IPS DF 19.7 (cell line): ENCODE data around the gene STAB1.

ENCODE experiments used
- DNase-seq: peaks from one replicate; pipeline ENCODE4 v3.0.0-alpha.2; 2013; ENCODE audit warnings: low read depth, low spot score

Gene STAB1

DNA sequence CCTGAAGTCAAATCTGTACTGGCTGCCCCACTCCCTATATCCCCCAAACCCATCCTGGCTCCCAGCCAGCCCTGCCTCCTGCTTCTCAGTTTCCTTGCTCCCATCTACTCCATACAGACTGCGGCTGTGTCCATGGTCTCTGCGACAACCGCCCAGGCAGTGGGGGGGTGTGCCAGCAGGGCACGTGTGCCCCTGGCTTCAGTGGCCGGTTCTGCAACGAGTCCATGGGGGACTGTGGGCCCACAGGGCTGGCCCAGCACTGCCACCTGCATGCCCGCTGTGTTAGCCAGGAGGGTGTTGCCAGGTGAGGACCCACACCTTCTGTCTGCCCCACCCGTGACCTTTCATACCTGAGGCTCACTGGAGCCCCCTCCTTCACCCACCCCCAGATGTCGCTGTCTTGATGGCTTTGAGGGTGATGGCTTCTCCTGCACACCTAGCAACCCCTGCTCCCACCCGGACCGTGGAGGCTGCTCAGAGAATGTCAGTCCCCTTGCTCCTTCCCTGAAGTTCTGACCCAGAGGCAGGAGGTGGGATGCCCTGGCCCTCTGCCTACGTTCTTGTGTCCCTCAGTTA, 14.7 kb downstream of the STAB1 start:
- no peak for DNase-seq

DNA sequence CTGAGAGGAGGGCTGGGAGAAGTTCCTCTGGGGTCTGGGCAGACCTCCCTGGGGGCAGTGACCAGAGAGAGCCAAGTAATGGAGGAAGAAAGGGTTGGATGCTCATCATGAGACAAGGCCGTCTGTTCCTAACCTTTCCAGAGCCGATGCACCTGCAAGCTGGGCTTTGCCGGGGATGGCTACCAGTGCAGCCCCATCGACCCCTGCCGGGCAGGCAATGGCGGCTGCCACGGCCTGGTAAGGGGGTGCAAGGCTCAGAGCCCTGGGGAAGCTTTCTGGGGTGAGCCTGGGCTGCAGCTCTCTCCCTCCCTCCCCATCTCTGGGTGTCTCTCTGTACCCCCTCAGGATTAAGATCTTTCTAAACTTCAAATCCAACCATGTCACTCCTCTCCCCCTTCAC, 16.4 kb downstream of the STAB1 start:
- DNase-seq = no peak

DNA sequence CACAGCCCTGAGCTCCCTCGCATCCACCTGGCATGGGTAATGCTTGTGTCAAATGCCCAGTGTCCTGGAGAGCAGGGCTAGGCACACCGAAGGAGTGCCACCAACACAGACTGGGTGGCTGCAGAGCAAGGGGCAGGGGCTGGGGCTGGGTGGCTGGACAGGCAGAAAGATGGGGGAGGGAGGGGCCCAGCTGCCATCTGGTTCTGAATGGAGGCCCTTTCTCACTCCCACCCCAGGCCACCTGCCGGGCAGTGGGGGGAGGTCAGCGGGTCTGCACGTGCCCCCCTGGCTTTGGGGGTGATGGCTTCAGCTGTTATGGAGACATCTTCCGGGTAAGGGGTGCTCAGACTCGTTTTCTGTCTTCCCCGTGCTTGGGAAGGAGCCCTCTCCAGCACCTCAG, 17.0 kb downstream of the STAB1 start:
- no peak for DNase-seq

DNA sequence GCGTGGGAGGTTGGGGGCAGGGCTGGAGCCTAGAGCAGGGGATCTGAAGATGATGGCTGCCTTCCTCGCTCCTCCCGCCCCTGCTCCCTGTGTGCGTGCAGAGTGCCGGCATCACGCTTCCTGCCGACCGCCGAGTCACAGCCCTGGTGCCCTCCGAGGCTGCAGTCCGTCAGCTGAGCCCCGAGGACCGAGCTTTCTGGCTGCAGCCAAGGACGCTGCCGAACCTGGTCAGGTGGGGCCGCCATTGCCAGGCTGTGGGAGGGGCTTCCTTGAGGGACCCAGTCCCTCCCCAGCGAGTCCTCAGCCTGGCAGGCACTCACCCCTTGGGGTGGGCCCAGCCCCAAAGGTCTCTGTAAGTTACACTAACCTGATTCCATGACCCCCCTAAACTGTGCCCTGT, 17.6 kb downstream of the STAB1 start:
- DNase-seq = no peak

DNA sequence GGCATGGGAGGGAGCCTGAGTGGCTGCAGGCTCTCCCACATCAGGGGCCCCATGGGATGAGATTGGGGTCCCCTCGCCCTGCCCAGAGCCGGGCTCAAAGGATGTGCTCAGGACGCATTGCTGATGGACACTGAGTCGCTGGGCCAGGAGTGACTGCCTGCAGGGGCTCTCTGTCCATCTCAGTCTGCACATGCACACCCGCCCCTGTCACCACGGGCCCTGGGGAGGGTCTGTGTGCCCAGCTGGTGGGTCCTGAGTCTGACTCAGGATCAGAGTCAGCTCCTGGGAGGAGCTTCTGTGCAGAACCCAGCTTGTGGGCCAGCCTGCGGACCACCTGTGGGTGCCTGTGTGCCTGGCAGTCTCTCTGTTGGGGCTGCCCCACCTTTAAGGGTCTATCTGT, 18.1 kb downstream of the STAB1 start:
- no peak for DNase-seq

DNA sequence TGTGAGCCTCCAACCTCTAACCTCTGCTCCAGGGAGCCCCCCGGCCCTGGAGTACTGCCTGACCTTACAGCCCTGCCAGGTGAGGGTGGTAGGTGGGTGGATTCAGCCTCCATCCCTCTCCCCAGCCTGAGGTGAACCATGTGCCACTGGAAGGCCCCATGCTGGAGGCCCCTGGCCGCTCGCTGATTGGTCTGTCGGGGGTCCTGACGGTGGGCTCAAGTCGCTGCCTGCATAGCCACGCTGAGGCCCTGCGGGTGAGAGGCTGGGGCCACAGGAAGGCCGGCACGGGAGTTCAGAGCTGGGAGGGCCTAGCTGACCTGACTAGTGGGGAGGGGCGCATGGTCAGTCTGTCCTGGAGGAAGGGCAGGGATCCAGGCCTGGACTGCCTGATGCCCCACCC, 19.4 kb downstream of the STAB1 start:
- no peak for DNase-seq

DNA sequence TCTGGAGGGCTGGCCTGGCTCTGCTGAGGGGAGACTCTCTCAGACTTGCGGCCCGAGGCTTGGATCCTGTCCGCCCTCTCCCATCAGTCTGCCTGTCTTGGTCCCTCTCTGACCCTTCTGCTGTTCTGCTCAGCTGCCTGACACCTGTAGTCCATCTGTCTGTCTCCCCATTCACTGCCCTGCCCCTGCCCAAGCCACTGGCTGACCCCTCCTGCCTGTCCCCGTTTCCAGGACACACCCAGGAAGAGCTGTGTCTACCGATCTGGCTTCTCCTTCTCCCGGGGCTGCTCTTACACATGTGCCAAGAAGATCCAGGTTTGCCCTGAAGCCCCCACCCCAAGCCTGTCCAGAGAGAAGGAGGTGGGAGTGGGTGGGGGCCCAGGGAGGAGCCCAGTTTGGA, 20.1 kb downstream of the STAB1 start:
- no peak for DNase-seq

DNA sequence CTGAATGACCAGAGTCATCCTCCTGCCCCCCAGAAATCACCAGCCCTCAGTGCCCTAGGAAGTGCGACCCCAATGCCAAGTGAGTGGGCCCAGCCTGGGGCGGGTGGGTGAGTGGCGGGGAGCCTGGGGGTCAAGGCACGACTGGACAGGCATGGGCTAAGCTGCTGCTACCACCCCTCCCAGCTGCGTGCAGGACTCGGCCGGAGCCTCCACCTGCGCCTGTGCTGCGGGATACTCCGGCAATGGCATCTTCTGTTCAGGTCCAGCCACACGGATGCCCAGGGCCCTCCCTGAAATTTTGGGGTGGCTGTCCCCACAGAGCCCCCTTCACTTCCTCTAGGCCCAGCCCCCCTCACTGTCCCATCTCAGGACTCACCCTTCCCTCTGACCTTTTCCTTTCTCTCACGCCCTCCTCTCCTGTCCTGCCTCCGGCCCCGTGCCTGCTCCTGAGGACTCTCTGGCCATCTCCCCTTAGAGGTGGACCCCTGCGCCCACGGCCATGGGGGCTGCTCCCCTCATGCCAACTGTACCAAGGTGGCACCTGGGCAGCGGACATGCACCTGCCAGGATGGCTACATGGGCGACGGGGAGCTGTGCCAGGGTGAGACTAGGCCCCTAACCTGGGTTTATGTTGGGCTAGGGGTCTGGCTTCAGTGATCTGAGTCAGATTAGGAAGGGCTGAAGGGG, 21.5 kb downstream of the STAB1 start:
- no peak for DNase-seq

DNA sequence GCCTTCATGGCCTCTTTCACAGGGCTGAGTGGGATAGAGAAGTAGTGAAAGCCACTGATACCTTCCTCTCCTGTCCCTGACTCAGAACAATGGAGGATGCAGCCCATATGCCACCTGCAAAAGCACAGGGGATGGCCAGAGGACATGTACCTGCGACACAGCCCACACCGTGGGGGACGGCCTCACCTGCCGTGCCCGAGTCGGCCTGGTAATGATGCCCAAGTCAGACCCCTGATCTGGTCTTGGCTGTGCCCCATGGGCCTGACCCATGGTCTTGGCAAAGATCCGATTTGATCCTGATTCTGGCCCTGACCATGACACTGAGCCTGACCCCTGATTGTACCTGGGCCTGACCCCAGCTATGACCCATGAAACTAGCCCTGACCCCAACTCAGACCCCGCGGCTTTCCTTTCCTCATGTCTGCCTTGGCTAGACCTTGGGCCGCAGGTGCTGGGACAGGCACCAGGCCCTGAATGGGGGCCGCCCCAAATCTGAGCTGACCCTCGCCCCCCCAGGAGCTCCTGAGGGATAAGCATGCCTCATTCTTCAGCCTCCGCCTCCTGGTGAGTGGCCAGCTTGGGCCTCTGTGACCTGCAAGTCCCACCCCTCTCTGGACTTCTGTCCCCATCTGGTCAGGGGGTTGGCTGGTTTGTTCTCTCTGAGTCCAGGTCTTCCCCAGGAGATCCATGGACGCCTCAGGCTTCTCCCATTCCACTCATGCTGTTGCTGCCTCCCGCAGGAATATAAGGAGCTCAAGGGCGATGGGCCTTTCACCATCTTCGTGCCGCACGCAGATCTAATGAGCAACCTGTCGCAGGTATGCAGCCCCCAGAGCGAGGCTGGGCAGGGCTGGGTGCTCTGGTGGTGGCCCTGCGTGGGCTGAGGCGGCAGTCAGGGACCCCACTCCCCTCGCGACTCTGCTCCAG, 22.9 kb downstream of the STAB1 start:
- DNase-seq = no peak

DNA sequence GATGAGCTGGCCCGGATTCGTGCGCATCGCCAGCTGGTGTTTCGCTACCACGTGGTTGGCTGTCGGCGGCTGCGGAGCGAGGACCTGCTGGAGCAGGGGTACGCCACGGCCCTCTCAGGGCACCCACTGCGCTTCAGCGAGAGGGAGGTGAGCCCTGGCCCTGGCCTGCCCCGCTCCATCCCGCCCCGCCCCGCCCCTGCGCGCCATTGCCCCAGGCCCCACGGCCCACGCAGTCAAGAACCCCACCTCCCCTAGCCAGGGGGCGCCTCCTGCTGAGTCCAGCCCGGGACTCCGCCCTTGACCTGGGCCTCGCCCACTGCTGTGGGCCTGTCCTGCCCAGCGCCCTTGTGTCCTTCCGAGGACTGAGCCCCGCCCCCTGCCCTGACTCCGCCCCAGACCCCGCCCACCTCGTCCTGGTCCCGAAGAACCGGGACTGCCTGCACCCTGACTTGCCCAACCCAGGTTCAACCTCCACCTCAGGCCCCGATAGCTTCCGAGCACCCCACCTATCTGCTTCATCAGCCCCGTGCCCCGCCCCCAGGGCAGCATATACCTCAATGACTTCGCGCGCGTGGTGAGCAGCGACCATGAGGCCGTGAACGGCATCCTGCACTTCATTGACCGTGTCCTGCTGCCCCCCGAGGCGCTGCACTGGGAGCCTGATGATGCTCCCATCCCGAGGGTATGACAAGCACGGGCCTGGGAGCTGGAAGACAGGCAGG, 23.7 kb downstream of the STAB1 start:
- DNase-seq = no peak

DNA sequence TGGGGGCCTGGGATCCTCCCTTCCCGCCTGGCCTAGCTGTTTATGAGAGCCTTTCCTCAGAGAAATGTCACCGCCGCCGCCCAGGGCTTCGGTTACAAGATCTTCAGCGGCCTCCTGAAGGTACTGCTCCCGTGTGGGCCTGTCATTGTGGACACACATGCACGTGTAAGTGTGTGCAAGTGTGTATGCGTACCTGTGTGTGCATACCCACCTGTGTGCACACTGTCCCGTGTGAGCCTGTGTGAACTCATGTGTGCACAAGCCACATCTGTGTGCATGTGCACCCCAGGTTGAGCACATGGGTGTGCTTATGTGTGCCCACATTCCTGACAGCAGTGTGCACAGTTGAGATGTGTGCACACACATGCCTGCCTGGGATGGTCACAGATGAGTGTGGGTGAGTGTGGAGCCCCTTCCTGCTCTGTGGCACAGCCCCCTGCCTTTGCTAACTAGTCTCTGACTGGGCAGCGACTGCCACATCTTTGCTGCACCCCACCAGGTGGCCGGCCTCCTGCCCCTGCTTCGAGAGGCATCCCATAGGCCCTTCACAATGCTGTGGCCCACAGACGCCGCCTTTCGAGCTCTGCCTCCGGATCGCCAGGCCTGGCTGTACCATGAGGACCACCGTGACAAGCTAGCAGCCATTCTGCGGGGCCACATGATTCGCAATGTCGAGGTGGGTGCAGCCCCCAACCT, 24.5 kb downstream of the STAB1 start:
- DNase-seq = no peak

DNA sequence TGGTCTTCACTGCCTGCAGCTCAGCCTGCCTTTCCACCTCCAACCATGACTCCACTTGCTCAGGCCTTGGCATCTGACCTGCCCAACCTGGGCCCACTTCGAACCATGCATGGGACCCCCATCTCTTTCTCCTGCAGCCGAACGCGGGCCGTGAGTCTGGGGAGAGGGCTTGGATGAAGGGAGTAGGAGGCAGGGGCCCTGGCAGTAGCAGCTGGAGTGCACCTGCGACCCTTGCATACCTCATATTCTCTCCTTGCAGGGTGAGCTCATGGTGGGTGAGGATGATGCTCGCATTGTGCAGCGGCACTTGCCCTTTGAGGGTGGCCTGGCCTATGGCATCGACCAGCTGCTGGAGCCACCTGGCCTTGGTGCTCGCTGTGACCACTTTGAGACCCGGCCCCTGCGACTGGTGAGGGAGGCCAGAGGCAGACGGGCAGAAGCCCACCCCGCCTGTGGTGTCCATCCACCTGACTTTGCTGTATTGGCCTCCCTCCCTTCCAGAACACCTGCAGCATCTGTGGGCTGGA, 25.1 kb downstream of the STAB1 start:
- no peak for DNase-seq

DNA sequence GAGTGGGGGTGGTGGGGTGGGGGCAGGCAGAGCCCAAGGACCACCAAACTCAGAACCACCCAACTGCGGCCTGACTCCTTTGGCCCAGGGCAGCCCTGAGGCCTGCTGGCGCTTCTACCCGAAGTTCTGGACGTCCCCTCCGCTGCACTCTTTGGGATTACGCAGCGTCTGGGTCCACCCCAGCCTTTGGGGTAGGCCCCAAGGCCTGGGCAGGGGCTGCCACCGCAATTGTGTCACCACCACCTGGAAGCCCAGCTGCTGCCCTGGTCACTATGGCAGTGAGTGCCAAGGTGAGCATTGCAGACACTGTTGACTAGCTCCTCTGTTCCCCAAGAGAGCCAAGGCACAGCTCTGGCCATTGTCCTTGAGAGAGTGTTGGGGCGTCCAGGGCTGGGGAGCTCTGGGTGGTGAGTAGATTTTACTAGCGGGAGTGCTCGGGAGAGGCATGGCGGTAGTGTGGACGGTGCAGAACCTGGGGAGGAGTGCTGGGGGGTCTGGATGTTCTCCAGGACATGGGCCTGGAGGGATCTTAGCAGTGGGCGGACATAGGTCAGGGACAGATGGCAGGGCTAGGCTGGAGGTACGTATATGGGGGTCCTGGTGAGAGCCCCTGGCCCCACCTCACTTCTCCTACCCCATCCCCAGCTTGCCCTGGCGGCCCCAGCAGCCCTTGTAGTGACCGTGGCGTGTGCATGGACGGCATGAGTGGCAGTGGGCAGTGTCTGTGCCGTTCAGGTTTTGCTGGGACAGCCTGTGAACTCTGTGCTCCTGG, 25.8 kb downstream of the STAB1 start:
- DNase-seq = no peak

DNA sequence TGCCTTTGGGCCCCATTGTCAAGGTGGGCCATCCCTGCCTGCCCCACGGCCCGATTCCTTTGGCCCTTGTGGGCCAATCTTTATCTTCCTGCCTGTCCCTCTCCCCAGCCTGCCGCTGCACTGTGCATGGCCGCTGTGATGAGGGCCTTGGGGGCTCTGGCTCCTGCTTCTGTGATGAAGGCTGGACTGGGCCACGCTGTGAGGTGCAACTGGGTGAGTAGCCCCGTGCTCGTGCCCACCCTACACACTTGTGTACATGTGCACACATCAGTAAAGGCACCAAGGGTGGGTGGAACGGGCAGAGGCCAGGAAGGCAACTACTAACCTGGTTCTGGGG, 26.3 kb downstream of the STAB1 start:
- DNase-seq = no peak

DNA sequence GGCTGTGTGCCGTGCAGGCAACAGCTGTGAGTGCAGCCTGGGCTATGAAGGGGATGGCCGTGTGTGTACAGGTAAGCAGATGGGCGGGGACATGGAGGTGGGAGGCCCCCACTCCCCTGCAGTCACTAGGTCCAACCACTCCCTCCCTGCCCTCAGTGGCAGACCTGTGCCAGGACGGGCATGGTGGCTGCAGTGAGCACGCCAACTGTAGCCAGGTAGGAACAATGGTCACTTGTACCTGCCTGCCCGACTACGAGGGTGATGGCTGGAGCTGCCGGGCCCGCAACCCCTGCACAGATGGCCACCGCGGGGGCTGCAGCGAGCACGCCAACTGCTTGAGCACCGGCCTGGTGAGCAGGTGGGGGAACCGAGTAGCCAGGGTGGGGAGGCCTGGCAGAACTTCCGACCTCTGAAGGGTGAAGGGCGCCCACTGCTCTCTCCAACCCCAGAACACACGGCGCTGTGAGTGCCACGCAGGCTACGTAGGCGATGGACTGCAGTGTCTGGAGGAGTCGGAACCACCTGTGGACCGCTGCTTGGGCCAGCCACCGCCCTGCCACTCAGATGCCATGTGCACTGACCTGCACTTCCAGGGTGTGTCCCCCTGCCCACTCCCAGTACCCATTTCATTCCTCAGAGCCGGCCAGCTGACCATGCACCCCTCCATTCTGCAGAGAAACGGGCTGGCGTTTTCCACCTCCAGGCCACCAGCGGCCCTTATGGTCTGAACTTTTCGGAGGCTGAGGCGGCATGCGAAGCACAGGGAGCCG, 26.9 kb downstream of the STAB1 start:
- no peak for DNase-seq

DNA sequence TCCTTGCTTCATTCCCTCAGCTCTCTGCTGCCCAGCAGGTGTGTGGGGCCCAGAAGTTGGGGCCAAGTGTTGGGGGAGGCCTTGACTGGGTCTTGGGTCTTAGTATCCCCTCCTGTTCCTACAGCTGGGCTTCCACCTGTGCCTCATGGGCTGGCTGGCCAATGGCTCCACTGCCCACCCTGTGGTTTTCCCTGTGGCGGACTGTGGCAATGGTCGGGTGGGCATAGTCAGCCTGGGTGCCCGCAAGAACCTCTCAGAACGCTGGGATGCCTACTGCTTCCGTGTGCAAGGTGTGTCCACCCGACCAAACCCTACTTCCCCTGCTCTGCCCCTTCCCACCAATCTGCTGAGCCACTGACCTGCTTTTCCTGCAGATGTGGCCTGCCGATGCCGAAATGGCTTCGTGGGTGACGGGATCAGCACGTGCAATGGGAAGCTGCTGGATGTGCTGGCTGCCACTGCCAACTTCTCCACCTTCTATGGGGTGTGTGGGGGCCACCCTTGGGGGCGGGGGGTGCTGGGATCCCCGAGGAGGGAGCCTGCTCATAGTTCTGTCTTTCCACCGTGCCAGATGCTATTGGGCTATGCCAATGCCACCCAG, 27.6 kb downstream of the STAB1 start:
- DNase-seq = no peak

DNA sequence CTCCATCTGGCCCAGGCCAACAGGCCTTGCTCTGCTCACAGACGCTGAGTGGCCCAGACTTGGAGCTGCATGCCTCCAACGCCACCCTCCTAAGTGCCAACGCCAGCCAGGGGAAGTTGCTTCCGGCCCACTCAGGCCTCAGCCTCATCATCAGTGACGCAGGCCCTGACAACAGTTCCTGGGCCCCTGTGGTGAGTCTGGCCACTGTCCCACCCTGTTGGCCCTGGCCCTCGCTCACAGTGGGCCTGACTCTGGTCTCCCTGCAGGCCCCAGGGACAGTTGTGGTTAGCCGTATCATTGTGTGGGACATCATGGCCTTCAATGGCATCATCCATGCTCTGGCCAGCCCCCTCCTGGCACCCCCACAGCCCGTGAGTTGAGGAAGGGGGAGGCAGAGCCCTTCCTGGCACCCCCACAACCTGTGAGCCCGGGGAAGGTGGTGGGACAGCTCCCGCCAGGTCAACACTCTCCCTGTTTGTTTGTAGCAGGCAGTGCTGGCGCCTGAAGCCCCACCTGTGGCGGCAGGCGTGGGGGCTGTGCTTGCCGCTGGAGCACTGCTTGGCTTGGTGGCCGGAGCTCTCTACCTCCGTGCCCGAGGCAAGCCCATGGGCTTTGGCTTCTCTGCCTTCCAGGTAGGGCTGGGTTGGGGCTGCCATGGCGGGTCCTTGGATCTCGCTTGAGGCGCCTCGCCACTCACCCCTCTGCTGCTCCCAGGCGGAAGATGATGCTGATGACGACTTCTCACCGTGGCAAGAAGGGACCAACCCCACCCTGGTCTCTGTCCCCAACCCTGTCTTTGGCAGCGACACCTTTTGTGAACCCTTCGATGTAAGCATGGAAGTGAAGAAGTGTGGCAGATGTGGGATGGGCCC, 28.5 kb downstream of the STAB1 start:
- DNase-seq = no peak

DNA sequence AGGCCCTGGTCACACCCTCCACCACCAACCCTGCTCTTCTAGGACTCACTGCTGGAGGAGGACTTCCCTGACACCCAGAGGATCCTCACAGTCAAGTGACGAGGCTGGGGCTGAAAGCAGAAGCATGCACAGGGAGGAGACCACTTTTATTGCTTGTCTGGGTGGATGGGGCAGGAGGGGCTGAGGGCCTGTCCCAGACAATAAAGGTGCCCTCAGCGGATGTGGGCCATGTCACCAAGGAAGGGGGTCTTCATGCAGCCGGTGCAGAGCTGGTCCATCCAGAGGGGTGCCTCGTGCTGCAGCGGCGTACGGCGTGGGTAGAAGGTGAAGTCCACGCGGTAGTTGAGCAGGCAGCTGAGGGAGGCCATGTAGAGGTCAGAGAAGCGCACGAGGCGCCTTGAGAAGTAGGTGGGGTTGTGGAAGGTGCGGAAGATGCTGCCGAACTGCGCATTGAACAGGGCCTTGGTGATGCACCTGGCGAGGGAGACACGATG, 29.2 kb downstream of the STAB1 start:
- no peak for DNase-seq
